Measurements from ENCODE around the gene PHF23. TPM values are rescaled to one million over a fixed set of nuclear protein-coding genes. Genes with fewer than 3 reads are reported as not detected.

Gene PHF23
- total RNA-seq = 10 to 100 TPM in 4 of 6 donors, 1 to 10 TPM in 2; 7.0 to 19.8 (median 11.4) TPM
- 10 to 100 TPM; 11.4 to 23.3 TPM for polyA plus RNA-seq

- intact Hi-C loops (cut with DNase I) = no loop called here
- 1% methylated on average over 63 to 72 of the region's 72 CpGs for WGBS, 2 donors
- Histone ChIP-seq H3K27me3 (no peaks in the 10 kb centered on the region), H3K27ac (peak within 1 kb of the TSS; percentile 75 to 99 (median 82)), H3K36me3 (peaks cover 0 to 3% (median 0%) of the 10 kb centered on the region in 3 donors), H3K4me3 (peak within 1 kb of the TSS; percentile 77 to 86 (median 80)), H3K9me3 (no peaks in the 10 kb centered on the region), H3K4me1 (peaks cover 17 to 34% (median 17%) of the 10 kb centered on the region in 3 donors)
- no peak for TF ChIP-seq CTCF (IDR thresholded peaks at IDR 0.05)
- DNase-seq (peak; percentile 98 to 100 (median 100)), ATAC-seq (peak; percentile 62 to 76 (median 72)), FAIRE-seq (peak; percentile 94)
Observed at GRCh38 chr17:7239091-7240027, at the start of gene PHF23. PHF23 (minus strand) TSS chr17:7239457; CDS start chr17:7239279, 178 bp downstream.

GRCh38 chr17:7285679-7286078 is 46.4 kb upstream of the PHF23 start:
- Histone ChIP-seq H3K4me1 (peaks cover 4 to 13% (median 9%) of the 10 kb centered on the region in 3 donors), H3K4me3 (no peak overlapping the region), H3K27ac (no peak overlapping the region), H3K36me3 (no peaks in the 10 kb centered on the region), H3K27me3 (no peaks in the 10 kb centered on the region), H3K9me3 (no peaks in the 10 kb centered on the region)
- WGBS, 2 donors = 85 to 89% methylated on average over 12 of the region's 12 CpGs
- no peak for ATAC-seq
- no peak for TF ChIP-seq CTCF (IDR thresholded peaks at IDR 0.05)
- DNase-seq = no peak
- intact Hi-C loops (cut with DNase I) = no loop called here
- FAIRE-seq = no peak

- no peak for ATAC-seq
Observed at GRCh38 chr17:7284911-7285310, 45.7 kb upstream of the PHF23 start.

GRCh38 chr17:7283471-7284216 is 44.4 kb upstream of the PHF23 start:
- no peak for TF ChIP-seq CTCF (IDR thresholded peaks at IDR 0.05)
- FAIRE-seq (no peak), DNase-seq (no peak), ATAC-seq (no peak)
- H3K4me3 ChIP-seq = no peak overlapping the region
- no peaks in the 10 kb centered on the region for H3K9me3 ChIP-seq
- H3K27me3 ChIP-seq = no peaks in the 10 kb centered on the region
- whole genome bisulfite sequencing, 2 donors = 86% methylated on average over 18 of the region's 18 CpGs
- H3K36me3 ChIP-seq = no peaks in the 10 kb centered on the region
- intact Hi-C loops (cut with DNase I) = no loop called here
- peaks cover 5 to 14% (median 9%) of the 10 kb centered on the region in 3 donors for H3K4me1 ChIP-seq
- no peak overlapping the region for H3K27ac ChIP-seq

More at GRCh38 chr17:7284911-7285310, 45.7 kb upstream of the PHF23 start:
- FAIRE-seq (no peak), DNase-seq (no peak)
- Histone ChIP-seq H3K9me3 (no peaks in the 10 kb centered on the region), H3K36me3 (no peaks in the 10 kb centered on the region), H3K27me3 (no peaks in the 10 kb centered on the region), H3K4me3 (no peak overlapping the region), H3K27ac (no peak overlapping the region), H3K4me1 (peaks cover 5 to 14% (median 9%) of the 10 kb centered on the region in 3 donors)
- no peak for TF ChIP-seq CTCF (IDR thresholded peaks at IDR 0.05)
- WGBS, 2 donors = 87 to 95% methylated on average over 16 of the region's 16 CpGs
- intact Hi-C loops (cut with DNase I) = no loop called here
